Dermis microvascular lymphatic vessel endothelial cell (primary cell): ENCODE data around the gene TPT1. TPM values are rescaled to one million over a fixed set of nuclear protein-coding genes. Genes with fewer than 3 reads are reported as not detected.
"Not testable (repeated sequence)": the region's sequence is repeated elsewhere in the genome, so short reads cannot be mapped to it uniquely, and the experiment has no call there.

ENCODE experiments used
- DNase-seq, 2 donors: peaks; one replicate each; pipeline versions ENCODE4 v3.0.0 to v3.0.0-alpha.2; 2010; ENCODE audit warnings: low read depth in 2 of 2
- total RNA-seq: library from RNA; depleted of rRNA; stranded (reverse); fragments of >200 nt; gene quantifications from 2 replicates; pipeline ENCODE4 v1.2.1, GENCODE V29; 2014

TPT1 gene
- total RNA-seq, 1 donor from 2014 or later, result 1,518 TPM

- DNase-seq, result no peak
Measured at GRCh38 chr13:45368005-45368404, 27.0 kb upstream of the TPT1 start.

- DNase-seq, result peak; percentile 33 to 90
Measured at GRCh38 chr13:45367358-45367757, 26.4 kb upstream of the TPT1 start.

- no peak for DNase-seq
Measured at GRCh38 chr13:45365558-45365885, 24.5 kb upstream of the TPT1 start.

GRCh38 chr13:45364876-45365557, 24.0 kb upstream of the TPT1 start:
- DNase-seq, result no peak

GRCh38 chr13:45362939-45363338, 22.0 kb upstream of the TPT1 start:
- no peak for DNase-seq

GRCh38 chr13:45361596-45362206, 20.7 kb upstream of the TPT1 start:
- DNase-seq, result peak in 1 of 2 donors; percentile 19

GRCh38 chr13:45356966-45357672, 16.1 kb upstream of the TPT1 start:
- DNase-seq, result no peak

GRCh38 chr13:45353895-45354294, 12.9 kb upstream of the TPT1 start:
- DNase-seq, result no peak

GRCh38 chr13:45352031-45352430, 11.0 kb upstream of the TPT1 start:
- no peak for DNase-seq

GRCh38 chr13:45350152-45350551, 9.2 kb upstream of the TPT1 start:
- no peak for DNase-seq

GRCh38 chr13:45349438-45349837, 8.5 kb upstream of the TPT1 start:
- no peak for DNase-seq

- not testable (repeated sequence) for DNase-seq
Measured at GRCh38 chr13:45344064-45344463, 3.1 kb upstream of the TPT1 start.

GRCh38 chr13:45343102-45343501, 2.1 kb upstream of the TPT1 start:
- DNase-seq, result not testable (repeated sequence)

GRCh38 chr13:45342668-45343067, 1.7 kb upstream of the TPT1 start:
- DNase-seq, result not testable (repeated sequence)

- peak; percentile 59 to 66 for DNase-seq
Measured at GRCh38 chr13:45341799-45342500, 967 bp upstream of the TPT1 start.

GRCh38 chr13:45340422-45341033, 455 bp downstream of the TPT1 start:
- peak; percentile 60 to 90 for DNase-seq

- DNase-seq, result no peak
Measured at GRCh38 chr13:45339867-45340266, 1.1 kb downstream of the TPT1 start.

GRCh38 chr13:45339399-45339798, 1.6 kb downstream of the TPT1 start:
- no peak for DNase-seq

GRCh38 chr13:45337803-45338202, 3.2 kb downstream of the TPT1 start:
- DNase-seq, result no peak

- no peak for DNase-seq
Measured at GRCh38 chr13:45337395-45337794, 3.6 kb downstream of the TPT1 start.

- DNase-seq, result no peak
Measured at GRCh38 chr13:45336025-45336800, 4.8 kb downstream of the TPT1 start.
